Fibroblast of lung (primary cell): ENCODE data around the gene PDLIM5.

Experiments
- EZH2 ChIP-seq: IDR thresholded peaks from 2 replicates; pipeline ENCODE4 v1.5.1; 2012; ENCODE audit warnings: low read length, control low read depth, mild to moderate bottlenecking; ENCODE audit errors: missing control alignments
- TF ChIP-seq, protein P1 (sequence below), 2 donors: IDR thresholded peaks in 1 of 2; conservative IDR thresholded peaks in 1 of 2; 1 replicate in 1 of 2; 2 replicates in 1 of 2; pipeline ENCODE4 v1.5.1; 2011 to 2012; ENCODE audit warnings: low read length in 2 of 2, control low read depth in 1 of 2, inconsistent platforms in 1 of 2, low read depth in 1 of 2, mild to moderate bottlenecking in 1 of 2

DNA sequence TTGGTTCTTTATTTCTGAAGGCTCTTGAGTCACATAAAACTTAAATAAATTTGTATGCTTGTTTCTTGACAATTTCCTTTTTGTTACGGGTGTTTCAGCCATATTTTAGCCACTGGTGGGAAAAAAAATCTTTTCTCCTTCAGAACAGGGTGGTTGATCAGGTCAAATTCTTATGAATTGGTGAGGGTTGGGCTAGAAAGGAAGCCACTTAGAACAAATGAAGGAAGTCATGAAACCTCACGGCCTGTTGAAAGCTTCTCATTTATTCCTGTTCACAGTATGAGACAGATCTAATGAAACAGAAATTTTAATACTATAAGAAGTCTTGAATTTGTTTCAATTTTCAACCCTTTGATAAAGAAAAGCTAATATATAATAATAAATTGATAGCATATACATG lies 12.1 kb upstream of the PDLIM5 start:
- TF ChIP-seq, protein P1, sequence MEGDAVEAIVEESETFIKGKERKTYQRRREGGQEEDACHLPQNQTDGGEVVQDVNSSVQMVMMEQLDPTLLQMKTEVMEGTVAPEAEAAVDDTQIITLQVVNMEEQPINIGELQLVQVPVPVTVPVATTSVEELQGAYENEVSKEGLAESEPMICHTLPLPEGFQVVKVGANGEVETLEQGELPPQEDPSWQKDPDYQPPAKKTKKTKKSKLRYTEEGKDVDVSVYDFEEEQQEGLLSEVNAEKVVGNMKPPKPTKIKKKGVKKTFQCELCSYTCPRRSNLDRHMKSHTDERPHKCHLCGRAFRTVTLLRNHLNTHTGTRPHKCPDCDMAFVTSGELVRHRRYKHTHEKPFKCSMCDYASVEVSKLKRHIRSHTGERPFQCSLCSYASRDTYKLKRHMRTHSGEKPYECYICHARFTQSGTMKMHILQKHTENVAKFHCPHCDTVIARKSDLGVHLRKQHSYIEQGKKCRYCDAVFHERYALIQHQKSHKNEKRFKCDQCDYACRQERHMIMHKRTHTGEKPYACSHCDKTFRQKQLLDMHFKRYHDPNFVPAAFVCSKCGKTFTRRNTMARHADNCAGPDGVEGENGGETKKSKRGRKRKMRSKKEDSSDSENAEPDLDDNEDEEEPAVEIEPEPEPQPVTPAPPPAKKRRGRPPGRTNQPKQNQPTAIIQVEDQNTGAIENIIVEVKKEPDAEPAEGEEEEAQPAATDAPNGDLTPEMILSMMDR (conservative IDR thresholded peaks at IDR 0.05 in 1 of 2, IDR thresholded peaks at IDR 0.05 in 1 of 2; ENCODE audit: low read depth in 1 of 2, low read length in 2 of 2): no peak
- TF ChIP-seq EZH2: no peak
